Stimulated activated CD8-positive, alpha-beta memory T cell treated with anti-CD3 and anti-CD28 coated beads, Interleukin-7, amount 100 ng/mL, for 1 hour (primary cell): ENCODE measurements around the gene ATP6AP2.

Experiments used
- DNase-seq, 2 donors: peaks; one replicate each; pipeline ENCODE4 v3.0.0-alpha.2; 2020; ENCODE audit warnings: low read depth in 2 of 2

Gene ATP6AP2

GRCh38 chrX:40644176-40644575 is 63.4 kb downstream of the ATP6AP2 start:
- DNase-seq: no peak

GRCh38 chrX:40644821-40645358 is 64.1 kb downstream of the ATP6AP2 start:
- no peak for DNase-seq

GRCh38 chrX:40646489-40647306 is 65.9 kb downstream of the ATP6AP2 start:
- no peak for DNase-seq

- peak; percentile 83 to 97 for DNase-seq
These were observed 66.8 kb downstream of the ATP6AP2 start, which contains the start of gene CXorf38 for GRCh38 chrX:40647307-40648197. Gene CXorf38 (minus strand): TSS chrX:40647561. CDS start chrX:40647520, 41 bp downstream.

- peak; percentile 44 to 58 for DNase-seq
These were observed 71.0 kb downstream of the ATP6AP2 start for GRCh38 chrX:40651620-40652223.

- no peak for DNase-seq
These were observed 71.9 kb downstream of the ATP6AP2 start for GRCh38 chrX:40652664-40653063.

- no peak for DNase-seq
These were observed 72.8 kb downstream of the ATP6AP2 start for GRCh38 chrX:40653535-40653934.
